ENCODE results near the gene CRLF2. TPM values are rescaled to one million over a fixed set of nuclear protein-coding genes. Genes with fewer than 3 reads are reported as not detected.
"Not testable (repeated sequence)": the region's sequence is repeated elsewhere in the genome, so short reads cannot be mapped to it uniquely, and the experiment has no call there.

CRLF2 gene
- total RNA-seq, 4 donors from 2014 or later = not detected

DNA sequence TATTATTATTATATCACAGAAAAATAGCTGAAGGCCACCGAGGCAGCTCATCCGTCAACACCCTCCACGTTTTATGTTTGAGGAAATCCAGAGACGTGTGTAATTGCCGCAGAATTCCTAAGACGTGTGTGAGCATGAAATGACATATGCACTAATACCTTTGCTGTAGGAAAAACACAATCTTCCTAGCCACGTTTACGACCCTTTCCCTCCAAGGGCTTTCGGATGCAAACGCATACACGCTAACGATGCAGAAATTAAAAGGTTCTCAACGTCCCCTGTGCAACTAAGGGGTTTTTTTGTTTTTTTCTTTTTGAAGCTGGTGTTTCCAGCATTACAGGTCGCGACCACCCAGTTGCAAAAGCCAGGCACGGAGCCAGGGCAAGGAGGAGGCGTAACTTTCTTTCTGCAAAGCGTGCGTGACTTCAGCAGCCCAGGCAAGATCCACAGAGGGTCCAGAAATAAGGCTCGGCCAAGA, 33.8 kb downstream of the CRLF2 start:
- Histone ChIP-seq H3K4me3 (replicated peaks in 1 of 3) (no peak overlapping the region), H3K4me1 (no peaks in the 10 kb centered on the region), H3K27me3 (no peaks in the 10 kb centered on the region), H3K9me3 (no peaks in the 10 kb centered on the region), H3K27ac (no peak overlapping the region), H3K36me3 (no peaks in the 10 kb centered on the region)
- no peak for TF ChIP-seq POLR2A (IDR thresholded peaks at IDR 0.05)
- TF ChIP-seq, protein P1, sequence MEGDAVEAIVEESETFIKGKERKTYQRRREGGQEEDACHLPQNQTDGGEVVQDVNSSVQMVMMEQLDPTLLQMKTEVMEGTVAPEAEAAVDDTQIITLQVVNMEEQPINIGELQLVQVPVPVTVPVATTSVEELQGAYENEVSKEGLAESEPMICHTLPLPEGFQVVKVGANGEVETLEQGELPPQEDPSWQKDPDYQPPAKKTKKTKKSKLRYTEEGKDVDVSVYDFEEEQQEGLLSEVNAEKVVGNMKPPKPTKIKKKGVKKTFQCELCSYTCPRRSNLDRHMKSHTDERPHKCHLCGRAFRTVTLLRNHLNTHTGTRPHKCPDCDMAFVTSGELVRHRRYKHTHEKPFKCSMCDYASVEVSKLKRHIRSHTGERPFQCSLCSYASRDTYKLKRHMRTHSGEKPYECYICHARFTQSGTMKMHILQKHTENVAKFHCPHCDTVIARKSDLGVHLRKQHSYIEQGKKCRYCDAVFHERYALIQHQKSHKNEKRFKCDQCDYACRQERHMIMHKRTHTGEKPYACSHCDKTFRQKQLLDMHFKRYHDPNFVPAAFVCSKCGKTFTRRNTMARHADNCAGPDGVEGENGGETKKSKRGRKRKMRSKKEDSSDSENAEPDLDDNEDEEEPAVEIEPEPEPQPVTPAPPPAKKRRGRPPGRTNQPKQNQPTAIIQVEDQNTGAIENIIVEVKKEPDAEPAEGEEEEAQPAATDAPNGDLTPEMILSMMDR (IDR thresholded peaks at IDR 0.05) = no peak
- DNase-seq = no peak
- 27 to 29% methylated on average over 20 of the region's 20 CpGs for WGBS, 2 donors
- intact Hi-C loops (cut with DNase I) = no loop called here

DNA sequence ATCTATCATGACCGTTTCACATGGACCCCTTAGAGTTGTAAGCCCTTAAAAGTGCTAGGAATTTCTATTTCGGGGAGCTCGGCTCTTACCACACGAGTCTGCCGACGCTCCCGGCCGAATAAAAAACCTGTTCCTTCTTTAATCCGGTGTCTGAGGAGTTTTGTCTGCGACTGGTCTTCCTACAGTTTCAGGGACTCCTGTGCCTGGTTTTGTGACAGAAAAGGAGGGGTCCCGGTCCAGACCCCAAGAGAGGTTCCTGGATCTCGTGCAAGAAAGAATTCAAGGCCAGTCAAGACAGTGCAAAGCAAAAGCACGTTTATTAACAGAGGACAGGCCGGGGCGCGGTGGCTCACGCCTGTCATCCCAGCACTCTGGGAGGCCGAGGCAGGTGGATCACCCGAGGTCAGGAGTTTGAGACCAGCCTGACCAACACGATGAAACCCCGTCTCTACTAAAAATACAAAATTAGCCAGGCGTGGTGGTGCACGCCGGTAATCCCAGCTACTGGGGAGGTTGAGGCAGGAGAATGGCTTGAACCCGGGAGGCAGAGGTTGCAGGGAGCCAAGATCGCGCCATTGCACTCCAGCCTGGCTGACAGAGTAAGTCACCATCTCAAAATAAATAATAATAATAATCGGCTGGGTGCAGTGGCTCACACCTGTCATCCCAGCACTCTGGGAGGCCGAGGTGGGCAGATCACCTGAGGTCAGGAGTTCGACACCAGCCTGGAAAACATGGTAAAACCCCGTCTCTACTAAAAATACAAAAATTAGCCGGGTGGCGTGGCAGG, 35.7 kb downstream of the CRLF2 start:
- 84 to 89% methylated on average over 33 of the region's 33 CpGs for WGBS, 2 donors
- H3K4me3 ChIP-seq (replicated peaks in 1 of 3); intact Hi-C loops (cut with DNase I); H3K27ac ChIP-seq; H3K27me3 ChIP-seq; H3K9me3 ChIP-seq; H3K4me1 ChIP-seq; DNase-seq; H3K36me3 ChIP-seq: not testable (repeated sequence)

DNA sequence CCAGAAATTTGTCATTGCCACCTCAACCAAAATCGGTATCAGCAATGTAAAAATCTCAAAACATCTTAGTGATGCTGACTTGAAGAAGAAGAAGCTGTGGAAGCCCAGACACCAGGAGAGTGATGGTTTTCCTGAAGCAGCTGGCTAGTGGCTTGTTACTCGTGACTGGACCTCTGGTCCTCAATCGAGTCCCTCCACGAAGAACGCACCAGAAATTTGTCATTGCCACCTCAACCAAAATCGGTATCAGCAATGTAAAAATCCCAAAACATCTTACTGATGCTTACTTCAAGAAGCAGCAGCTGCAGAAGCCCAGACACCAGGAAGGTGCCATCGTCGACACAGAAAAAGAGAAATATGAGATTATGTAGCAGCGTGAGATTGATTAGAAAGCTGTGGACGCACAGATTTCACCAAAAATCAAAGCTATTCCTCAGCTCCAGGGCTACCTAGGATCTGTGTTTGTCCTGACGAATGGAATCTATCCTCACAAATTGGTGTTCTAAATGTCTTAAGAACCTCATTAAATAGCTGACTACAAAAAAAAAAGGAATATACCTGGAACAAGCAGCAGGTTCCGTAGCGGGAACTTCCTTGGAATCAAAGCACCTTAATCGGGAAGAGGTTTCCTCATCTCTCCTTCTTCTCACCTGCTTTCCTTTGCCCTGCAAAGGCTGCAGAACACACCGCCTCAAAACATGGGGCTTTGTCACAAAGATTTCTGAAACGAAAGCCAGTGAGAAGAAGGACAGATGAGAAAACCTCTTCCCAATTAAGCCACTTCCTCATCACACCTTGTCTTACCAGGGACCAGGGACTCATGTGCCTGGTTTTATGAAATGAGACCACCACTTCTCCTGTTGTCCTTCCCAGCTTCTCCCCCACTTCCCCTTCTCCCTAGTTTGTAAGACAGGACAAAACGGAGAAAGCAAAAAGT, 37.6 kb downstream of the CRLF2 start:
- H3K27me3 ChIP-seq; DNase-seq; H3K4me1 ChIP-seq; H3K27ac ChIP-seq; H3K9me3 ChIP-seq; intact Hi-C loops (cut with DNase I); H3K4me3 ChIP-seq (replicated peaks in 1 of 3); H3K36me3 ChIP-seq: not testable (repeated sequence)
- 87 to 93% methylated on average over 14 of the region's 17 CpGs for WGBS, 2 donors

DNA sequence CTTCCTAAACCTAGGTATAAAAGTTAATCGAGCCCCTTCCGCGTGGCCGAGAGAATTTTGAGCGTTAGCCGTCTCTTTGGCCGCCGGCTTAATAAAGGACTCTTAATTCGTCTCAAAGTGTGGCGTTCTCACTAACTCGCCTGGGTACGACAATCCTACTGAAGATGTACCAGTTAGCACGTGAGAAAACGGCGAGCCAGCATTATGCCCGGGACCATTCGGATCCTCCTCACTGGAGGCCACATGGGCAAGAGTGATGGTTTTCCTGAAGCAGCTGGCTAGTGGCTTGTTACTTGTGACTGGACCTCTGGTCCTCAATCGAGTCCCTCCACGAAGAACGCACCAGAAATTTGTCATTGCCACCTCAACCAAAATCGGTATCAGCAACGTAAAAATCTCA, 39.0 kb downstream of the CRLF2 start:
- H3K36me3 ChIP-seq; H3K27me3 ChIP-seq; H3K4me3 ChIP-seq (replicated peaks in 1 of 3); H3K27ac ChIP-seq; H3K9me3 ChIP-seq; intact Hi-C loops (cut with DNase I); DNase-seq; H3K4me1 ChIP-seq: not testable (repeated sequence)
- WGBS, 2 donors = 52 to 69% methylated on average over 22 of the region's 22 CpGs

DNA sequence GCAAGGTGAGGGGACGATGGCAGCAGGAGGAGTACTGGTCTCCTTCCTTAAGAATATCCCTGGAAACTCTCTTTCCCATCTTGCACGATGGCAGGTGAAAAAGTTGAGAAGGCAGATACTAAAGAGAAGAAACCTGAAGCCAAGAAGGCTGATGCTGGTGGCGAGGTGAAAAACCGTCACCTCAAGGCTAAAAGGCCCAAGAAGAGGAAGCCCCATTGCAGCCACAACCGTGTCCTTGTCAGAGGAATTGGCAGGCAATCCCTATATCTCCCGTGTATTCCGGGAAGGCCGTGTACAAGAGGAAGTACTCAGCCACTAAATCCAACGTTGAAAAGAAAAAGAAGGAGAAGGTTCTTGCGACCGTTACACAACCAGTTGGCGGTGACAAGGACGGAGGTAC, 40.0 kb downstream of the CRLF2 start:
- H3K9me3 ChIP-seq = no peaks in the 10 kb centered on the region
- H3K36me3 ChIP-seq = no peaks in the 10 kb centered on the region
- no peak for DNase-seq
- H3K27me3 ChIP-seq = no peaks in the 10 kb centered on the region
- no peak overlapping the region for H3K4me3 ChIP-seq (replicated peaks in 1 of 3)
- TF ChIP-seq POLR2A (IDR thresholded peaks at IDR 0.05) = no peak
- TF ChIP-seq, protein P1 (IDR thresholded peaks at IDR 0.05) = no peak
- no peak overlapping the region for H3K27ac ChIP-seq
- WGBS, 2 donors = 25 to 33% methylated on average over 13 of the region's 13 CpGs
- intact Hi-C loops (cut with DNase I) = no loop called here
- H3K4me1 ChIP-seq = no peaks in the 10 kb centered on the region

DNA sequence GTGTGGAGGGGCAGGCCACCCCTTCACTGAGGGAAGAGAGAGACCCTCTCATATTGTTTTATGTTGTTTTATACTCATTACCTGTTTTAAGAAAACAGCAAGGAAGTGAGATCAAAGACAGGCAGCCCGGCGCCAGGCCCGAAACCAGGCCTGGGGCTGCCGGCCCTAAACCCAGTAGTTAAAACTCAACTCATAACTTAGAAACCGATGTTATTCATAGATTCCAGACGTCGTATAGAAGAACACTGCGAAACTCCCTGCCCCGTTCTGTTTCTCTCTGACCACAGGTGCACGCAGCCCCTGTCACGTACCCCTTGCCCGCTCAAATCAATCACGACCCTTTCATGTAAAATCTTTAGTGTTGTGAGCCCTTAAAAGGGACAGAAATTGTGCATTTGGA, 40.5 kb downstream of the CRLF2 start:
- H3K27ac ChIP-seq; DNase-seq; H3K4me1 ChIP-seq; H3K9me3 ChIP-seq; H3K4me3 ChIP-seq (replicated peaks in 1 of 3); H3K27me3 ChIP-seq; intact Hi-C loops (cut with DNase I); H3K36me3 ChIP-seq: not testable (repeated sequence)
- 72 to 81% methylated on average over 13 of the region's 13 CpGs for WGBS, 2 donors

DNA sequence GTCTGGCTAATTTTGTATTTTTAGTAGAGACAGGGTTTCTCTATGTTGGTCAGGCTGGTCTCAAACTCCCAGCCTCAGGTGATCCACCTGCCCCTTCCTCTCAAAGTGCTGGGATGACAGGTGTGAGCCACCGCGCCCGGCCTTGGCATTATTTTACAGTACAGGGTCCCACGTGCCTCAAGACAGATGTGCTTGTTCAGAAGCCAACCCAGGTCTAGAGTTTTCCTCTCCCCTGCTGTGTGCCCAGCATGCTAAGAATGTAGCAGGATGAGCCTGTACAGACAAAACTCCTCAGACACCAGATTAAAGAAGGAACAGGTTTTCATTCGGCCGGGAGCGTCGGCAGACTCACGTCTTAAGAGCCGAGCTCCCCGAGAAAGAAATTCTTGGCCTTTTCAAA, 42.2 kb downstream of the CRLF2 start:
- no peaks in the 10 kb centered on the region for H3K27me3 ChIP-seq
- TF ChIP-seq, protein P1 (IDR thresholded peaks at IDR 0.05) = no peak
- TF ChIP-seq POLR2A (IDR thresholded peaks at IDR 0.05) = no peak
- no peaks in the 10 kb centered on the region for H3K9me3 ChIP-seq
- H3K27ac ChIP-seq = no peak overlapping the region
- intact Hi-C loops (cut with DNase I) = no loop called here
- H3K4me3 ChIP-seq (replicated peaks in 1 of 3) = no peak overlapping the region
- WGBS, 2 donors = 41 to 70% methylated on average over 11 of the region's 11 CpGs
- no peaks in the 10 kb centered on the region for H3K36me3 ChIP-seq
- DNase-seq = no peak
- no peaks in the 10 kb centered on the region for H3K4me1 ChIP-seq
